Brain microvascular endothelial cell (primary cell): ENCODE measurements around the gene IDI2.

Source experiments
- DNase-seq: peaks from one replicate; pipeline ENCODE4 v3.0.0-alpha.2; 2020
- H3K27ac ChIP-seq: fragments of 250-450 bp; sonication (Bioruptor Pico); 2 replicates; pipeline ENCODE4 v1.5.1; 2020; ENCODE audit warnings: mild to moderate bottlenecking, moderate library complexity
- H3K27me3 ChIP-seq: fragments of 250-450 bp; sonication (Bioruptor Pico); replicated peaks from 2 replicates; pipeline ENCODE4 v1.5.1; 2020; ENCODE audit warnings: mild to moderate bottlenecking
- H3K36me3 ChIP-seq: fragments of 250-450 bp; sonication (Bioruptor Pico); replicated peaks from 2 replicates; pipeline ENCODE4 v1.5.1; 2020; ENCODE audit warnings: mild to moderate bottlenecking
- H3K4me3 ChIP-seq: 2 replicates; pipeline ENCODE4 v1.5.1; 2011; ENCODE audit warnings: low read depth, mild to moderate bottlenecking, control low read depth, low read length, moderate library complexity
- in situ Hi-C: cut with HindIII; loops from 2 replicates; pipeline ENCODE4 v1.10.0; 2017; ENCODE audit warnings: low sequenced_read_pairs, low pct_ligation_motif_present
- TF ChIP-seq, protein P1 (sequence below): IDR thresholded peaks from 2 replicates; pipeline ENCODE4 v1.5.1; 2011; ENCODE audit warnings: low read depth, mild to moderate bottlenecking, moderate library complexity, low read length, control low read depth, inconsistent platforms; ENCODE audit errors: missing control alignments

The IDI2 gene

DNA sequence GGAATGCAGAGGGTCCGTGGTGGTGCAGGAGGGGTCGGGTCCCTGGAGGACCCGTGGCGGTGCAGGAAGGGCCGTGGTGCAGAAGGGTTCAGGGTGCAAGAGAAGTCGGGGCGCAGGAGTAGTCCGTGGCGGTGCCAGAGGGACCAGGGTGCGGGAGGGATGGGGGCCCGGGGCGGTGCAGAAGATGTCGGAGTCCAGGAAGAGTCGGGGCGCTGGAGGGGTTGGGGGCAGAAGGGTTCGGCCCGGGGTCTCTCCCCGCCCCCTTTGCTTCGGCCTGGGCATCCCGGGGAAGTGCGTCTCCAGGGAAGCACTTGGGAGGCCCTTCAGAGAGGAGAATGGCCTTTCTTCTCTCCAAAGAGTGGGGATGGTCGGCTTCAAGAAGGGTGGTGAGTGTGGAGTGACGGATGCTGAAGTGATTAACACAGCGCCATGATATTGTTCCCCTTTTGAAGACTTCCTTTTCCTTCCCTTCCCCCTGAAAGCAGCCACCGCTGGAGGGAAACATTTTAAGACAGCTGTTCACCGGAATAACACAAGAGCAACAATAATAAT lies 31.5 kb upstream of the IDI2 start:
- no peaks in the 10 kb centered on the region for H3K27me3 ChIP-seq
- DNase-seq, result no peak
- in situ Hi-C loops, result no loop called here
- H3K36me3 ChIP-seq, result no peaks in the 10 kb centered on the region
- peak overlapping the region; percentile 100 for H3K27ac ChIP-seq
- peak overlapping the region; percentile 98 for H3K4me3 ChIP-seq
- TF ChIP-seq, protein P1, sequence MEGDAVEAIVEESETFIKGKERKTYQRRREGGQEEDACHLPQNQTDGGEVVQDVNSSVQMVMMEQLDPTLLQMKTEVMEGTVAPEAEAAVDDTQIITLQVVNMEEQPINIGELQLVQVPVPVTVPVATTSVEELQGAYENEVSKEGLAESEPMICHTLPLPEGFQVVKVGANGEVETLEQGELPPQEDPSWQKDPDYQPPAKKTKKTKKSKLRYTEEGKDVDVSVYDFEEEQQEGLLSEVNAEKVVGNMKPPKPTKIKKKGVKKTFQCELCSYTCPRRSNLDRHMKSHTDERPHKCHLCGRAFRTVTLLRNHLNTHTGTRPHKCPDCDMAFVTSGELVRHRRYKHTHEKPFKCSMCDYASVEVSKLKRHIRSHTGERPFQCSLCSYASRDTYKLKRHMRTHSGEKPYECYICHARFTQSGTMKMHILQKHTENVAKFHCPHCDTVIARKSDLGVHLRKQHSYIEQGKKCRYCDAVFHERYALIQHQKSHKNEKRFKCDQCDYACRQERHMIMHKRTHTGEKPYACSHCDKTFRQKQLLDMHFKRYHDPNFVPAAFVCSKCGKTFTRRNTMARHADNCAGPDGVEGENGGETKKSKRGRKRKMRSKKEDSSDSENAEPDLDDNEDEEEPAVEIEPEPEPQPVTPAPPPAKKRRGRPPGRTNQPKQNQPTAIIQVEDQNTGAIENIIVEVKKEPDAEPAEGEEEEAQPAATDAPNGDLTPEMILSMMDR, result no peak

DNA sequence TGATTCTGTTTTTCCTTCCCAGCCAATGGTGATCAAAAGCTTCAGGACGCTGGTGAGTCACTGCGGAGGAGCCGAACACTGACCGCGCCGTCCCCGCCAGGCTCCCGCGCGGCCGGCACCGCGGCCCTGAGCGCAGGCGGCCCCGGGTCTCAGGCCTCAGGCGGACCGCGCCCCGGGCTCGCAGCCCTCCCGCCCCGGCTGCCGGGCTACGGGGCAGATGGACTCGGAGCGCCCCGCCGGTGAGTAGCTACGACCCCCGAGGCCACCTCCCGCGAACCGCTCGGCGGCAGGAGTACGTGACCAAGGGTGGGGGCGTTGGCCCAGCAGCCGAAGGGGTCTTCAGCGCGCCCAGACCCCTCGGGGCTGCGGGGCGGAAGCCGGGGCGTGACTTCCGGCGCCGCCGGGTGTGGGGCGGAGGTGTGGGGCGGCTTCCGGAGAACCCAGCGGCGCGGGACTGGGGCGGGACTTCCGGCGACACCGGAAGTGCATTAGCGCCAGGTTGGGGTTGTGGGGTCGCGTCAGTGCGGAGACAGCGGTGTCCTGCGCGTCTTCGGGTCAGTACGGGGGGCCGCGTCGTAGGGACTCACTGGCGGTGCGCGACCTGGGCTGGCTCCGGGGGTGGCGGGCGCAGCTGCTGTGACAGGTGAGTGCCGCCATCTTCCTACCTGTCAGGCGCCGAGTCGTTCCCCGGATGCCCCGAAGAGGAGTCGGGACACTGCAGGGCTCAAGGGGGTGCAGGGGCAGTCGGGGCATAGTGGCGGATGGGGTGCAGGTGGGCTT lies 30.9 kb upstream of the IDI2 start, which contains the start of gene WDR37:
Gene WDR37, plus strand, starts transcription at position 60 of the 780 bp plus-strand sequence. CDS start 15,771 bp downstream, outside the sequence.
- Histone ChIP-seq H3K36me3 (no peaks in the 10 kb centered on the region), H3K4me3 (peak within 1 kb of the TSS; percentile 98), H3K27ac (peak within 1 kb of the TSS; percentile 100), H3K27me3 (no peaks in the 10 kb centered on the region)
- DNase-seq, result peak; percentile 86
- TF ChIP-seq, protein P1, result no peak
- in situ Hi-C loops, result no loop called here

DNA sequence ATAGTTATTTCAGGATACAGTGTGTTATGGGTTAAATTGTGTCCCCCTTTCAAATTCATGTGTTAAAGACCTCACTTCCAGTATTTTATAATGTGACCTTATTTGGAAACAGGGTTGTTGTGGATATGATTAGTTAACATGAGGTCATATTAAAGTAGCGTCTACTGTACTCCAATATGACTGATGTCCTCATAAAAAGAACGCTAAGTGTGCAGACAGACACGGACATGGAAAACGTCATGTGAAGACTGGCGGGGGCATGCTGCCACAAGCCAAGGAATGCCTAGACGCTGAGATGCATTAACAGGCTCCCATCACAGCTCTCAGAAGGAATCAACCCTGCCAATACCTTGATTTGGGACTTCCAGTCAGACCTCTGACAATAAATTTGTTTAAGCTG lies 29.0 kb upstream of the IDI2 start:
- Histone ChIP-seq H3K36me3 (no peaks in the 10 kb centered on the region), H3K4me3 (peak overlapping the region; percentile 98), H3K27ac (peak overlapping the region; percentile 100), H3K27me3 (no peaks in the 10 kb centered on the region)
- in situ Hi-C loops, result no loop called here
- TF ChIP-seq, protein P1, result no peak
- no peak for DNase-seq

DNA sequence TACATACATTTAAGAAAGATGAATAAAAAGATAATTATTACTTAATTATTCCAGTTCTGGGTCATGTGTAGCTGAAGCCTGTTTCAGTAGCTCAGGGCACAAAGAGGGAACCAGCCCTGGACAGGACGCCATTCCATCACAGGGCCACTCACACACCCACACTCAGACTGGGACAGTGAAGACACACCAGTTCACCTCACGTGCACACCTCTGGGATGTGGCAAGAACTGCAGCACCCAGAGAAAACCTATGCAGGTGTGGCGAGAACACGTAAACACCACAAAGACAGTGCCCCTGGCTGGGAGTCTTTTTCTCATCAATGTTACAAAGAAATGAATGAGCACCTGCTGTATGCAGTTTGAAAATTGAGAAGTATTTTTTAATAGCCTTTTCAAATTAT lies 24.9 kb upstream of the IDI2 start:
- DNase-seq, result no peak

DNA sequence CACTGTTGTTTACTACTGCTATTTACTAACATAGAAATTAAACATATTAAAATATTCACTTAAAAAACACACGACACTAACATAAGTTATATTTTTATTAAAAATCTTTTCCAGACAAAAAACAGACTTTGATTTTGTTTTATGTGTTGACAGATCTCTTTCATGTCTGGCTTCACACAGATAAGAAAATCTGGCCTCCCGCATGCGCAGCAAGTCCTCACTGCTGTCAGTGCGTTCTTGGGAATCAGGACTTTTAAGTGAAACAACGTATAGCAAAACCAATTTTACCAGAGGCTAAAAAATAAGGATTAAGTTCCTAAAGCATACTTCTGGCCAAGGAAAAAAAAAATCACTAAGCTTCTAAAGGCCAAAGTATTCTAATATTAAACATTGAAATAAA lies 24.5 kb upstream of the IDI2 start:
- in situ Hi-C loops, result no loop called here
- peak overlapping the region; percentile 100 for H3K4me3 ChIP-seq
- H3K27ac ChIP-seq, result peak overlapping the region; percentile 97
- no peaks in the 10 kb centered on the region for H3K36me3 ChIP-seq
- H3K27me3 ChIP-seq, result no peaks in the 10 kb centered on the region
- no peak for DNase-seq
- TF ChIP-seq, protein P1, result no peak

More for the DNA sequence above, 24.9 kb upstream of the IDI2 start:
- in situ Hi-C loops, result no loop called here
- Histone ChIP-seq H3K27ac (peak overlapping the region; percentile 97), H3K4me3 (peak overlapping the region; percentile 100), H3K36me3 (no peaks in the 10 kb centered on the region), H3K27me3 (no peaks in the 10 kb centered on the region)
- TF ChIP-seq, protein P1, result no peak
